Measurements from ENCODE around the gene CEP164. TPM values are rescaled to one million over a fixed set of nuclear protein-coding genes. Genes with fewer than 3 reads are reported as not detected.

The CEP164 gene
- polyA plus RNA-seq, 1 of the 3 experiments (the other 2 are of a cell fraction) = 27.7 TPM

DNA sequence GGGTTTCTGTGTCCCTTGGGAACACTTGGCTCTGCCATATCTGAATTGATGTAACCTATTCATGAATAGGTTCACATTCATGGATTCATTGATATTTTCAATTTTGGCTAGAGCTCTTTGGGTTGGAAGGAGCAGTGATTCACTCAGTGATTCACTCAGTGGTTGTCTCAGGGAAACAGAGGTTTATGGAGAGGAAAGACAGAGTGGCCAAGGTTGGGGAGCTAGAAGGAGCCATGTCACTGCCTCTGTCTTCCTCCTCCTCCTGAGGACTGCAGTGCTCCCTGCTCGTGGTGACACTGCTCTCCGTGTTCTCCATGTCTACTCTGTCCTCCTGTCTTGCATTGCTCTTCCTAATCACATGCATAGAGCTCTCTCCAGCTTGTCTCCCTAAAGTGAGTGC lies 17.4 kb downstream of the CEP164 start:
- no peaks in the 10 kb centered on the region for H3F3A ChIP-seq (replicated peaks; ENCODE audit: insufficient read depth)
- H4K20me1 ChIP-seq (ENCODE audit: insufficient read depth) = 0 out of 2 replicates have a peak, but pooled peaks cover 2% of the 10 kb centered on the region
- H3K36me3 ChIP-seq (replicated peaks in 1 of 2; ENCODE audit: control insufficient read depth in 1 of 2, insufficient read depth in 2 of 2, low read length in 1 of 2) = peaks cover 0 to 28% of the 10 kb centered on the region in 2 experiments
- no peak overlapping the region for H3K9ac ChIP-seq
- no peak overlapping the region for H3K4me3 ChIP-seq (ENCODE audit: low read depth in 2 of 2, low read length in 1 of 2)
- H2AFZ ChIP-seq (ENCODE audit: low read depth) = no peak overlapping the region
- no peak overlapping the region for H3K4me2 ChIP-seq
- no peak for DNase-seq
- no peak overlapping the region for H3K27ac ChIP-seq (ENCODE audit: low read depth in 2 of 2, low read length in 1 of 2)
- CTCF ChIA-PET = no interaction called here
- no peaks in the 10 kb centered on the region for H3K4me1 ChIP-seq (ENCODE audit: control insufficient read depth in 1 of 2, insufficient read depth in 2 of 2, low read depth in 1 of 2, low read length in 1 of 2)
- POLR2A ChIA-PET = interaction anchor here (0.5 to 1.2 kb wide), 2 partner anchors 17 to 27 kb away, joined by 3 to 5 read pairs; partner anchors contain the start of gene CEP164
- H3K9me2 ChIP-seq = no peaks in the 10 kb centered on the region
- 87% methylated on average over 2 of the region's 2 CpGs for WGBS (ENCODE audit: low lambda C conversion rate)
- no peaks in the 10 kb centered on the region for H3K27me3 ChIP-seq (ENCODE audit: insufficient read depth)
- no peak for TF ChIP-seq TEAD4 (IDR thresholded peaks at IDR 0.05; ENCODE audit: borderline replicate concordance, insufficient read depth)
- TF ChIP-seq NRF1 (IDR thresholded peaks at IDR 0.05; ENCODE audit: low read depth, low read length) = no peak
- peak; percentile 16; the same call in 1 of the 2 replicates for TF ChIP-seq FOSL2 (IDR thresholded peaks at IDR 0.05; ENCODE audit: borderline replicate concordance, low read depth)
- no peaks in the 10 kb centered on the region for H3K9me3 ChIP-seq
- peaks cover 35% of the 10 kb centered on the region; the same call in 1 of the 2 replicates for H3K79me2 ChIP-seq (ENCODE audit: insufficient read depth)

DNA sequence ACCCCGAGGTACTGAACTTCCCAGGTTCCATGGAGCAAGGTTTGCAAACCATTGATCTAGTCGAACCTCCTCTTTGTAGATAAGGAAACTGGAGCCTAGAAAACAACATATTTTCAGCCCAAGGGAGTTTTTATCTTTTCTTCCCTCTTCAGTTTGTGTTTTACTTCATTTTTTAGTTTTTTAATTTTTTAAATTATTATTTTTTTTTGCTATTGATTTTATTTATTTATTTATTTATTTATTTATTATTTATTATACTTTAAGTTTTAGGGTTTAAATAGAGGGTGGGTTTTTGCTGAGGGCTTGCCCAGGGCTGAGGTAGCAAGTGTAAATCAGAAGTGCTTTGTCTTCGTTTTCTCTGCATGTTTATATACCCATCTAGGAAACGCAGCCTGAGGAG lies 26.9 kb downstream of the CEP164 start:
- DNase-seq = no peak
- Histone ChIP-seq H3K27me3 (ENCODE audit: insufficient read depth) (no peaks in the 10 kb centered on the region), H3K4me1 (ENCODE audit: control insufficient read depth in 1 of 2, insufficient read depth in 2 of 2, low read depth in 1 of 2, low read length in 1 of 2) (no peaks in the 10 kb centered on the region), H3K27ac (ENCODE audit: low read depth in 2 of 2, low read length in 1 of 2) (no peak overlapping the region), H3K36me3 (replicated peaks in 1 of 2; ENCODE audit: control insufficient read depth in 1 of 2, insufficient read depth in 2 of 2, low read length in 1 of 2) (peaks cover 36 to 45% of the 10 kb centered on the region in 2 experiments), H2AFZ (ENCODE audit: low read depth) (no peak overlapping the region), H3F3A (replicated peaks; ENCODE audit: insufficient read depth) (no peaks in the 10 kb centered on the region), H3K9me3 (no peaks in the 10 kb centered on the region), H3K4me2 (no peak overlapping the region), H4K20me1 (ENCODE audit: insufficient read depth) (no peaks in the 10 kb centered on the region), H3K9me2 (no peaks in the 10 kb centered on the region), H3K4me3 (ENCODE audit: low read depth in 2 of 2, low read length in 1 of 2) (no peak overlapping the region), H3K79me2 (ENCODE audit: insufficient read depth) (peaks cover 14% of the 10 kb centered on the region; the same call in 1 of the 2 replicates), H3K9ac (no peak overlapping the region)
- POLR2A ChIA-PET = no interaction called here
- TF ChIP-seq, protein P1, sequence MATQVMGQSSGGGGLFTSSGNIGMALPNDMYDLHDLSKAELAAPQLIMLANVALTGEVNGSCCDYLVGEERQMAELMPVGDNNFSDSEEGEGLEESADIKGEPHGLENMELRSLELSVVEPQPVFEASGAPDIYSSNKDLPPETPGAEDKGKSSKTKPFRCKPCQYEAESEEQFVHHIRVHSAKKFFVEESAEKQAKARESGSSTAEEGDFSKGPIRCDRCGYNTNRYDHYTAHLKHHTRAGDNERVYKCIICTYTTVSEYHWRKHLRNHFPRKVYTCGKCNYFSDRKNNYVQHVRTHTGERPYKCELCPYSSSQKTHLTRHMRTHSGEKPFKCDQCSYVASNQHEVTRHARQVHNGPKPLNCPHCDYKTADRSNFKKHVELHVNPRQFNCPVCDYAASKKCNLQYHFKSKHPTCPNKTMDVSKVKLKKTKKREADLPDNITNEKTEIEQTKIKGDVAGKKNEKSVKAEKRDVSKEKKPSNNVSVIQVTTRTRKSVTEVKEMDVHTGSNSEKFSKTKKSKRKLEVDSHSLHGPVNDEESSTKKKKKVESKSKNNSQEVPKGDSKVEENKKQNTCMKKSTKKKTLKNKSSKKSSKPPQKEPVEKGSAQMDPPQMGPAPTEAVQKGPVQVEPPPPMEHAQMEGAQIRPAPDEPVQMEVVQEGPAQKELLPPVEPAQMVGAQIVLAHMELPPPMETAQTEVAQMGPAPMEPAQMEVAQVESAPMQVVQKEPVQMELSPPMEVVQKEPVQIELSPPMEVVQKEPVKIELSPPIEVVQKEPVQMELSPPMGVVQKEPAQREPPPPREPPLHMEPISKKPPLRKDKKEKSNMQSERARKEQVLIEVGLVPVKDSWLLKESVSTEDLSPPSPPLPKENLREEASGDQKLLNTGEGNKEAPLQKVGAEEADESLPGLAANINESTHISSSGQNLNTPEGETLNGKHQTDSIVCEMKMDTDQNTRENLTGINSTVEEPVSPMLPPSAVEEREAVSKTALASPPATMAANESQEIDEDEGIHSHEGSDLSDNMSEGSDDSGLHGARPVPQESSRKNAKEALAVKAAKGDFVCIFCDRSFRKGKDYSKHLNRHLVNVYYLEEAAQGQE (IDR thresholded peaks at IDR 0.05; ENCODE audit: low read depth, low read length) = no peak
- no peak for TF ChIP-seq TCF12 (IDR thresholded peaks at IDR 0.05)
- CTCF ChIA-PET = interaction anchor here (1.5 to 3.5 kb wide), 2 partner anchors 13 to 57 kb away, joined by 3 to 10 read pairs; no protein-coding TSS in a partner anchor
- 93% methylated on average over 4 of the region's 4 CpGs for WGBS (ENCODE audit: low lambda C conversion rate)

DNA sequence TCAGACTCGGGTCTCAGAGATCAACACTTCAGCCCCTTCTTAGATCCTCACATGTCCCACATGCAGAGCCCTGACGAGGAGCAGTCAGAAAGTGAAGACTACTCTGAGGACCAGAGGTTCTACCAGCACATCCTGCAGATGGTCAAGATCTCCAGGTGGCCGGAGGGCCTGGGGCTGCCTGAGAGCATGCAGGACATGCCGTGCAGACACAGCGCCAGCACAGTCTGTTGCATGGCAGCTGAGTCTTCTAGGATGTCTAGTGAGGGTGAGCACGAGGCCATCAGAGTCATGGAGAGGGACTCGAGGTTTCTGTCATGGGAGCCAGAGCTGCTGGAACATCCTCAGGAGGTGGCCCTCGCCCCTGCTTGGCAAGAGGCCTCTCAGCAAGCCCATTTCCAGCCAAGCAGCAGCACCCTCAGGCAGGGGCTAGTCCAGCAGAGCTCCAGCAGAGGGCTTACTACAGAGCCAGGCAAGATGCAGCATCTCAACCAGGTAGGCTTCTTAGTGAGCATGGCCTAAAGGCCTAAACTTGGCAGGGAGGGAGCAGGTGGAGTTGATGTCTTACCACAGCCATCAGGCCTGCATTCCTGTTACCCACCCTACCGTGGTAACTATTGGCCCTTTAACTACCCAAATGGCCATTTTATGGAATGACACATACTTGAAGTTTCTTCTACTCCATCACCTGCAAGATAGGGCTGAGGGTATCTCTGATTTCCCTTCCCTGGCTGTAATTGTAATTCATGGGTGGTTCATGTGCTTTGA lies 28.7 kb downstream of the CEP164 start:
- Histone ChIP-seq H3K4me3 (ENCODE audit: low read depth in 2 of 2, low read length in 1 of 2) (no peak overlapping the region), H3K9me3 (no peaks in the 10 kb centered on the region), H3K27me3 (ENCODE audit: insufficient read depth) (no peaks in the 10 kb centered on the region), H3K27ac (ENCODE audit: low read depth in 2 of 2, low read length in 1 of 2) (no peak overlapping the region), H3K4me2 (no peak overlapping the region), H3K79me2 (ENCODE audit: insufficient read depth) (peaks cover 6% of the 10 kb centered on the region; the same call in 1 of the 2 replicates), H3K9me2 (no peaks in the 10 kb centered on the region), H3K4me1 (ENCODE audit: control insufficient read depth in 1 of 2, insufficient read depth in 2 of 2, low read depth in 1 of 2, low read length in 1 of 2) (no peaks in the 10 kb centered on the region), H3K9ac (no peak overlapping the region), H2AFZ (ENCODE audit: low read depth) (no peak overlapping the region), H3K36me3 (replicated peaks in 1 of 2; ENCODE audit: control insufficient read depth in 1 of 2, insufficient read depth in 2 of 2, low read length in 1 of 2) (peaks cover 26 to 46% of the 10 kb centered on the region in 2 experiments), H4K20me1 (ENCODE audit: insufficient read depth) (no peaks in the 10 kb centered on the region), H3F3A (replicated peaks; ENCODE audit: insufficient read depth) (no peaks in the 10 kb centered on the region)
- TF ChIP-seq JUND (IDR thresholded peaks at IDR 0.05) (no peak), YY1 (IDR thresholded peaks at IDR 0.05; ENCODE audit: low read depth) (no peak), RXRA (IDR thresholded peaks at IDR 0.05; ENCODE audit: borderline replicate concordance, low read depth) (no peak), FOXM1 (IDR thresholded peaks at IDR 0.05; ENCODE audit: low read depth) (no peak), FOSL2 (IDR thresholded peaks at IDR 0.05; ENCODE audit: borderline replicate concordance, low read depth) (no peak)
- TF ChIP-seq, protein P2, sequence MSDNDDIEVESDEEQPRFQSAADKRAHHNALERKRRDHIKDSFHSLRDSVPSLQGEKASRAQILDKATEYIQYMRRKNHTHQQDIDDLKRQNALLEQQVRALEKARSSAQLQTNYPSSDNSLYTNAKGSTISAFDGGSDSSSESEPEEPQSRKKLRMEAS (IDR thresholded peaks at IDR 0.05; ENCODE audit: low read depth) = no peak
- TF ChIP-seq, protein P3, sequence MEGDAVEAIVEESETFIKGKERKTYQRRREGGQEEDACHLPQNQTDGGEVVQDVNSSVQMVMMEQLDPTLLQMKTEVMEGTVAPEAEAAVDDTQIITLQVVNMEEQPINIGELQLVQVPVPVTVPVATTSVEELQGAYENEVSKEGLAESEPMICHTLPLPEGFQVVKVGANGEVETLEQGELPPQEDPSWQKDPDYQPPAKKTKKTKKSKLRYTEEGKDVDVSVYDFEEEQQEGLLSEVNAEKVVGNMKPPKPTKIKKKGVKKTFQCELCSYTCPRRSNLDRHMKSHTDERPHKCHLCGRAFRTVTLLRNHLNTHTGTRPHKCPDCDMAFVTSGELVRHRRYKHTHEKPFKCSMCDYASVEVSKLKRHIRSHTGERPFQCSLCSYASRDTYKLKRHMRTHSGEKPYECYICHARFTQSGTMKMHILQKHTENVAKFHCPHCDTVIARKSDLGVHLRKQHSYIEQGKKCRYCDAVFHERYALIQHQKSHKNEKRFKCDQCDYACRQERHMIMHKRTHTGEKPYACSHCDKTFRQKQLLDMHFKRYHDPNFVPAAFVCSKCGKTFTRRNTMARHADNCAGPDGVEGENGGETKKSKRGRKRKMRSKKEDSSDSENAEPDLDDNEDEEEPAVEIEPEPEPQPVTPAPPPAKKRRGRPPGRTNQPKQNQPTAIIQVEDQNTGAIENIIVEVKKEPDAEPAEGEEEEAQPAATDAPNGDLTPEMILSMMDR (IDR thresholded peaks at IDR 0.05) = no peak
- no peak for DNase-seq
- POLR2A ChIA-PET = no interaction called here
- WGBS (ENCODE audit: low lambda C conversion rate) = 85% methylated on average over 5 of the region's 9 CpGs
- CTCF ChIA-PET = interaction anchor here (0.9 to 3.5 kb wide), 4 partner anchors 12 to 452 kb away, joined by 3 to 10 read pairs (median 5); no protein-coding TSS in a partner anchor
